ENCODE data around the gene PHLDA3.

Gene PHLDA3

DNA sequence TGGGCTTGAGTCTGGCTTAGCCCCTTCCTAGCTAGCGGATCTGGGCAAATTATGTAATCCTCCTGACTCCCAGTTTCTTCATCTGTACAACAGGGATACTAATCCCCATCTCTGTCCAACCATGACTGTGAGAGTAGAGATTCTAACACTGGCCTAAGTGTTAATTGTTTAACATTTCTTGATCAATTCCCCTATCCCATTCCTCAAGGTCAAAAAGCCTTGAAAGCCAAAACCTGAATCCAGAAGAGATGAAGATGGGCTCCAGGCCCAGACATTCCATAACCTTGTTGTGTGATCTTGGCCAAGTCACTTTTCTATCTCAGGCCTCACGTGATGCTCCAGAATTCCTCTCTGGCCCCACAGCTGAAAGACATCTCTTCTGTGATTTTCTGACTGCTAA, 18.8 kb upstream of the PHLDA3 start:
- no peak overlapping the region for H3K4me3 ChIP-seq (ENCODE audit: low read depth, low read length)
- in situ Hi-C loops (cut with HindIII; ENCODE audit: low sequenced_read_pairs) = no loop called here
- TF ChIP-seq, protein P1, sequence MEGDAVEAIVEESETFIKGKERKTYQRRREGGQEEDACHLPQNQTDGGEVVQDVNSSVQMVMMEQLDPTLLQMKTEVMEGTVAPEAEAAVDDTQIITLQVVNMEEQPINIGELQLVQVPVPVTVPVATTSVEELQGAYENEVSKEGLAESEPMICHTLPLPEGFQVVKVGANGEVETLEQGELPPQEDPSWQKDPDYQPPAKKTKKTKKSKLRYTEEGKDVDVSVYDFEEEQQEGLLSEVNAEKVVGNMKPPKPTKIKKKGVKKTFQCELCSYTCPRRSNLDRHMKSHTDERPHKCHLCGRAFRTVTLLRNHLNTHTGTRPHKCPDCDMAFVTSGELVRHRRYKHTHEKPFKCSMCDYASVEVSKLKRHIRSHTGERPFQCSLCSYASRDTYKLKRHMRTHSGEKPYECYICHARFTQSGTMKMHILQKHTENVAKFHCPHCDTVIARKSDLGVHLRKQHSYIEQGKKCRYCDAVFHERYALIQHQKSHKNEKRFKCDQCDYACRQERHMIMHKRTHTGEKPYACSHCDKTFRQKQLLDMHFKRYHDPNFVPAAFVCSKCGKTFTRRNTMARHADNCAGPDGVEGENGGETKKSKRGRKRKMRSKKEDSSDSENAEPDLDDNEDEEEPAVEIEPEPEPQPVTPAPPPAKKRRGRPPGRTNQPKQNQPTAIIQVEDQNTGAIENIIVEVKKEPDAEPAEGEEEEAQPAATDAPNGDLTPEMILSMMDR (IDR thresholded peaks at IDR 0.05; ENCODE audit: low read depth, low read length, missing control alignments) = no peak
- DNase-seq (ENCODE audit: low read depth) = no peak

DNA sequence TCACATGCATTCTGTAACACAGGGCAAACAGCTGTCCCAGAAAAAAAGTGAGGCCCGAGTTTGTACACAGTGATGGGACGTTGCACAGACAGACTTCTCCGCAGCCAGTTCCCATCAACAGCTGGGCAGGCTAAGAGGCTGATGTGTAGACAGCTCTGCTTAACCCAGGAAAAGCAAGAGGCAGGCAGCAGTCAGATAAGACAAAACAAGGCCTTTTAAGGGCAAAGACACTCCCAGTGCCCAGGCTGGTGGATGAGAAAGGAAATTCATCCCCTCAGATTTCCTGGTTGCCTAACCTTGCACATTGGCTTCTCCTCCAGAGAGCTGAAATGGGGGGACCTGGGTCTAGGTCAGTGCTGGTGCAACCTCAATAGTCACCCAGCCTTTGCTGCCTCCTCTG, 17.2 kb upstream of the PHLDA3 start:
- in situ Hi-C loops (cut with HindIII; ENCODE audit: low sequenced_read_pairs) = no loop called here
- TF ChIP-seq, protein P1 (IDR thresholded peaks at IDR 0.05; ENCODE audit: low read depth, low read length, missing control alignments) = no peak
- DNase-seq (ENCODE audit: low read depth) = no peak
- no peak overlapping the region for H3K4me3 ChIP-seq (ENCODE audit: low read depth, low read length)

DNA sequence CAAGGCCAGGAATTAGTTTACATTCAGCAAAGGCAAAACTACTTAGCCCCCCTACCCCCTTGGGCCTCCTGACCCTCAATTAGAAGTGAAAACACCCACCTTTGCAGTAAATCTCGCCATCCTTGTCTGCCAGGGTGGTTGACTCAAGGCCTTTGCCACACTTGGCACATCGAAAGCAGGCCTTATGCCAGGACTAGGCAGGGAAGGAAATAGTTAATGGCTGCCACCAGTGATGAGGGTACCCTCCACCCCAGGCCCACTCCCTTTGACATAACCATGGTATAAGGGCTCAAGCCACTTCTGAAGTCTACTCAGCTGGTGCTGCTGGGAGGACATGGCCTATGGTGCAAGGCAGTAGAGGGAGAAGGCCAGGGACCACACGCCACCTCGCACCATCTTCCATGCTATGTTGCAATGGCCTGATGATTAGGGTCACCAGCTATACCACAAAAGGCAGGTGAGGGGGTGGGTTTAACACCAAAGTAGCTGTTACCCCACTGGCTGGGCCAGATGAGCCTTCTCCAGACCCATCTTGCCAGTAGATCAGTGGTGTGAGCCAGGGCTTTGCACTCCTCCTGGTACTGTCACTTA, 16.3 kb upstream of the PHLDA3 start:
- no peak overlapping the region for H3K4me3 ChIP-seq (ENCODE audit: low read depth, low read length)
- in situ Hi-C loops (cut with HindIII; ENCODE audit: low sequenced_read_pairs) = no loop called here
- TF ChIP-seq, protein P1 (IDR thresholded peaks at IDR 0.05; ENCODE audit: low read depth, low read length, missing control alignments) = no peak
- DNase-seq (ENCODE audit: low read depth) = no peak

DNA sequence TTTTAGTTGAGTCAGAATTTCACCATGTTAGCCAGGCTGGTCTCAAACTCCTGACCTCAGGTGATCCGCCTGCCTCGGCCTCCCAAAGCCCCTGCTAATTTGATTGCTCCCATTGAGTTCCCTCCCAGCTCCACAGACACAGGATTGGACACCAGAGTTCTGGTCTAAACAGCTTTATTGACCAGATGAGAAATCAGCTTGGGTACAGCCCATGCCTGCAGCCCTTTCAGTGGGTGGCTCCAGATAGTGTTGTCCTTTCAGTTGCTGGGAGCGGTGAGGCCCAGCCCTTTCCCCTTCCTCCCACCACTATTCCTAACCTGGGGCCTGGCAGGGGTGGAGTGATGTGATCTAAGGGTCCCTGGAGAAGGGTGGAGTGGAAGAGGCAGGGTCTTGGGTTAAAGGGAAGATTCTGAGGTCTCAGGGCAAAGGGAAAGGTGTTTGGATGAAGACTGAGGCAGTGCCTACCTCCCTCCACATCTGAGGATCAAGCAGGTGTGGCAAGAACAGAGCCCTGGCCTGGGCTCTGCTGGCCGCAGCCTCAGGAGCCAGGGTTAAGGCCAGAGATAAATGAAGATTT, 14.5 kb upstream of the PHLDA3 start:
- TF ChIP-seq, protein P1 (IDR thresholded peaks at IDR 0.05; ENCODE audit: low read depth, low read length, missing control alignments) = no peak
- H3K4me3 ChIP-seq (ENCODE audit: low read depth, low read length) = no peak overlapping the region
- in situ Hi-C loops (cut with HindIII; ENCODE audit: low sequenced_read_pairs) = no loop called here
- no peak for DNase-seq (ENCODE audit: low read depth)

DNA sequence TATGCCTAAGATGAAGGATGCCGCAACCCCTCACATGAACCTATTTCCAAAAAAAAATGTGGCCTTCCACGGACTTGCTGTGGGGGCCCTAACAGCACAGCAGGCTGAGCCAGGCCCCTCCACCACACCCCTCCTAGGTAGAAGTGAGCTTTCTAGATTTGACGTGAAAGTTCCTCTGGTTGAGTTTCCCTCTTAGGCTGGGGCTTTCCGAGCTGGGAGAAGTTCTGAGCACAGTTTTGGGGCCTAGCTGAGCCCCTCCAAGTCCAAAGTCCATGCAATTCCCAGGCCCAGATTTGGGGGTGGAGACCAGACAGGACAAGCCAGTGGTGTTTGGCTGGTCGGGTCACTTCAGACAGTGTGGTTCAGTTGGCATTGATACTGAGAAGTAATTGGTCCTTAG, 13.8 kb upstream of the PHLDA3 start:
- no peak for DNase-seq (ENCODE audit: low read depth)
- no peak overlapping the region for H3K4me3 ChIP-seq (ENCODE audit: low read depth, low read length)
- in situ Hi-C loops (cut with HindIII; ENCODE audit: low sequenced_read_pairs) = no loop called here
- TF ChIP-seq, protein P1 (IDR thresholded peaks at IDR 0.05; ENCODE audit: low read depth, low read length, missing control alignments) = no peak

DNA sequence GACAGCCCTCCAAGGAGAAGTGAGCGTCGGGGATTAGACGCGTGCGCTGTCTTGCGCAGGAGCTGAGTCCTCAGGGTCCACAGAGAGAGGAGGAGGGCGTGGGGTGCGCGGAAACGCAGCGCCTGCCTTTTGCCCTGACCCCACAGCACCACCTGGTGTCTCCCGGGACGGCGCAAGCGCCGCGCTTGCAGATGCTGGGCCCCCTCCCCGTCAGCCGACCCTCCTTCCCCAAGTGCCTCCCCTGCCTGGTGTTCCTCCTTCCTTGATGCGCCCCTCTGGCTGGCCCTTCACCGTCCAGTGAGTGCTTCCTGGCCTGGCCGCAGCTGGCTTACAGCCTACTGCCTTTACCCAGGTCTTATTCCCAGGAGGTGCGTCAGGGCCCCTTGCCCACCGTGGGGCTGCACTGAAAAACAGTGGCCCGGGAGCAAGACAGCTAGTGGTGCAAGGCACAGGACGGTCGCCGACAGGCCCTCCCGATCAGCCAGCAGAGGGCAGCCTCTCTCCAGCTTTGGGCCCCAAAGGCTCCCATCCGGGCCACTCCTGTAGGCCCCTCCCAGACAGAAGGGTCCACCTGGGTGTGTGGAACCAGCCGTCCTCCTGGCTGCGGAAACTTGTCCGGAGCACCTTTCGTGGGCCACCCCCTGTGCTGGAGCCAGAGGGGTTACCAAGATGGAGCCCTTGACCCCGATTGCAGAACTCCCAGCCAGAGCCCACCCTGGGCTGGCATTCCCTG, 12.9 kb upstream of the PHLDA3 start:
- in situ Hi-C loops (cut with HindIII; ENCODE audit: low sequenced_read_pairs) = no loop called here
- no peak overlapping the region for H3K4me3 ChIP-seq (ENCODE audit: low read depth, low read length)
- TF ChIP-seq, protein P1 (IDR thresholded peaks at IDR 0.05; ENCODE audit: low read depth, low read length, missing control alignments) = peak; percentile 74
- DNase-seq (ENCODE audit: low read depth) = peak; percentile 55
